Muscle of leg (tissue), 11 donors: ENCODE results near the gene RYR1. TPM values are rescaled to one million over a fixed set of nuclear protein-coding genes. Genes with fewer than 3 reads are reported as not detected.
"Not testable (repeated sequence)": the region's sequence is repeated elsewhere in the genome, so short reads cannot be mapped to it uniquely, and the experiment has no call there.

Source experiments
- DNase-seq: peaks from one replicate; pipeline ENCODE4 v3.0.0; 2013
- H3K27ac ChIP-seq: one replicate; pipeline ENCODE4 v1.5.1; 2013; ENCODE audit warnings: mild to moderate bottlenecking, low read length, control low read depth
- H3K27me3 ChIP-seq: one replicate; pipeline ENCODE4 v1.6.1; 2013; ENCODE audit warnings: low read length; ENCODE audit not compliant: control insufficient read depth, insufficient read depth
- H3K36me3 ChIP-seq: one replicate; pipeline ENCODE4 v1.6.1; 2013; ENCODE audit warnings: low read length; ENCODE audit not compliant: control insufficient read depth, insufficient read depth
- H3K4me1 ChIP-seq: one replicate; pipeline ENCODE4 v1.6.1; 2013; ENCODE audit warnings: low read length; ENCODE audit not compliant: control insufficient read depth, insufficient read depth
- H3K4me3 ChIP-seq: one replicate; pipeline ENCODE4 v1.5.1; 2013; ENCODE audit warnings: low read length, control low read depth
- H3K9me3 ChIP-seq: replicated peaks from 2 replicates; pipeline ENCODE4 v1.6.1; 2013; ENCODE audit warnings: low read depth, low read length; ENCODE audit not compliant: control insufficient read depth
- WGBS: methylation state at CpG from one replicate; pipeline ENCODE4 v1.1.5; 2013; ENCODE audit warnings: missing lambda C conversion rate; ENCODE audit not compliant: insufficient coverage; 5-methylcytosine and 5-hydroxymethylcytosine counted together
- polyA plus RNA-seq, 8 donors: library from polyadenylated mRNA; unstranded; fragments of 120-200 nt; gene quantifications; one replicate each; pipeline versions ENCODE4 v1.2.1 to v1.2.3, GENCODE V29; 2013; ENCODE audit warnings: inconsistent platforms in 1 of 8, low replicate concordance in 1 of 8; ENCODE audit not compliant: insufficient read length in 8 of 8, insufficient read depth in 1 of 8
- total RNA-seq: library from RNA; stranded (reverse); fragments of 120-200 nt; gene quantifications from one replicate; pipeline ENCODE4 v1.2.4, GENCODE V29; 2013

The RYR1 gene
- total and polyA plus RNA-seq, 9 donors, result 145 to 817 (median 491) TPM

DNA sequence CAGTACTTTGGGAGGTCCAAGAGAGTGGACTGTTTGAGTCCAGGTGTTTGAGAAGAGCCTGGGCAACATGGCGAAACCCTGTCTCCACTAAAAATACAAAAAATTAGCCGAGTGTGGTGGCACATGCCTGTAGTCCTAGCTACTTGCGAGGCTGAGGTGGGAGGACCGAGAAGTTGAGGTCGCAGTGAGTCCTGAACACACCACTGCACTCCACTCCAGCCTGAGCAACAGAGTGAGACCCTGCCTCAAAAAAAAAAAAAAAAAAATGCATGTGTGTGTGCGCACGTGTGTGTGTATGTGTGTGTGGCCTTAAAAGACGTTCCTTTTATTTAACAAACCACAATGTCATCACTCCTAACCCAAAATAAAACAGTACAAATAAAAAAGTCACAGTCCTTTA is 121.7 kb downstream of the RYR1 start:
- Histone ChIP-seq H3K27ac (no peak overlapping the region), H3K36me3 (peaks cover 44% of the 10 kb centered on the region), H3K4me1 (no peaks in the 10 kb centered on the region), H3K9me3 (no peaks in the 10 kb centered on the region), H3K27me3 (no peaks in the 10 kb centered on the region), H3K4me3 (no peak overlapping the region)
- WGBS, result 100% methylated on average over 1 of the region's 8 CpGs
- no peak for DNase-seq

DNA sequence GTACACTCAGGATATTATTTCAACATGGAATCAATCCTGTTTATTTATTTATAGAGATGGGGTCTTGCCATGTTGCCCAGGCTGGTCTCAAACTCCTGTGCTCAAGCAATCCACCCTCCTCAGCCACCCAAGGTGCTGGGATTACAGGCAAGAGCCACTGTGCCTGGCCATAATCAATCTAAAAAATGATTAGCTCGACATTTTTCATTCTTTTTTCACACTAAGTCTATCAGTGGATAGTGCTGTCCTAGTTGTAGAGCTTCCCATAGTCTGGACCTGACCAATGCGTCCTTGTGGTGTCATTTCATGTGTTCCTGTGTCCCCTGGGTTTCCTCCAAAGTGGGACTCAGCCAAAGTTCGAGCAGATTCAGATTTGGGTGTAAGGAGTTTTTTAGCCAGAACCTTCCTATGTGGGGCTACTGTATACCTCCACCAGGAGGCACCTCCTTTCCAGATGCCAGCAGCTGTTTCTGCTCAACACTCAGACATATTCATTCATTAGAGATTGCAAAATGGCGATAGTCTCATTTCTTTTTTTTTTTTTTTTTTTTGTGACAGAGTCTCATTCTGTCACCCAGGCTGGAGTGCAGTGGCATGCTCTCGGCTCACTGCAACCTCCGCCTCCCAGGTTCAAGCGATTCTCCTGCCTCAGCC is 123.2 kb downstream of the RYR1 start:
- peaks cover 50% of the 10 kb centered on the region for H3K36me3 ChIP-seq
- no peak overlapping the region for H3K4me3 ChIP-seq
- DNase-seq, result no peak
- H3K4me1 ChIP-seq, result no peaks in the 10 kb centered on the region
- no peak overlapping the region for H3K27ac ChIP-seq
- no peaks in the 10 kb centered on the region for H3K27me3 ChIP-seq
- no peaks in the 10 kb centered on the region for H3K9me3 ChIP-seq
- 95% methylated on average over 4 of the region's 7 CpGs for WGBS

DNA sequence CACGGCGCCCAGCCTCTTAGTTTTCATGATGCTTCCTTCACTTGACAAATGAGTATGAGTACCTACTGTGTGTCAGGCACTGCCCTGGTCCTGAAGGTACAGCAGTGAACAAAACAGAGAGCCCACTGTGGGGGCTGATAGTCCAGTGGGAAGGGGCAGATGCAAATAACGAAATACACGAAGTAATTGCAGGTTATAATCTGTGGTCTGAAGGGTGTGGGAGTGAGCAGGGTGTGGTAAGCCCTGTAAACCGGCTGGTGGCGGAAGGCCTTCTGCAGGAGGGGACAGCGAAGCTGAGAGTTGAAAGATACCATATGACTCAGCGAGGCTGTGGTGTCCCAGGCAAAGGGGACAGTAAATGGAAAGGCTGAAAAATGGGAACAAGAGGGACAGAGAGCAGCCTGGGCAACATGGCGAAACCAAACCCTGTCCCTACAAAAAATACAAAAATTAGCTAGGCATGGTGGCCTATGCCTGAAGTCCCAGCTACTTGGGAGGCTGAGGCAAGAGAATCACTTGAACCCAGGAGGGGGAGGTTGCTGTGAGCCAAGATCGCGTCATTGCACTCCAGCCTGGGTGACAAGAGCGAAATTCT is 123.8 kb downstream of the RYR1 start:
- 78% methylated on average over 7 of the region's 12 CpGs for WGBS
- no peaks in the 10 kb centered on the region for H3K9me3 ChIP-seq
- no peak overlapping the region for H3K4me3 ChIP-seq
- no peak for DNase-seq
- no peak overlapping the region for H3K27ac ChIP-seq
- H3K27me3 ChIP-seq, result no peaks in the 10 kb centered on the region
- H3K36me3 ChIP-seq, result peaks cover 52% of the 10 kb centered on the region
- H3K4me1 ChIP-seq, result no peaks in the 10 kb centered on the region

DNA sequence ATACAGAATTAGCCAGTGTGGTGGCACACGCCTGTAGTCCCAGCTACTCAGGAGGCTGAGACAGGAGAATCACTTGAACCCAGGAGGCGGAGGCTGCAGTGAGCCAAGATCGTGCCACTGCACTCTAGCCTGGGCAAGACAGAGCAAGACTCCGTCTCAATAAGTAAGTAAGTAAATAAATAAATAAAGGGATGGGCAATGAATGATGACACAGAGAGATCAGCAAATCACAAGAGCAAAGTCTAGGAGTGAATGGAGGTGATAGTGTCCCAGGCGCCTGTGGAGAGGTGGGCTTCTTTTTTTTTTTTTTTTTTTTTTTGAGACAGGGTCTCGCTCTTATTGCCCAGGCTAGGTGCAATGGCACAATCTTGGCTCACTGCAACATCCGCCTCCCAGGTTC is 125.4 kb downstream of the RYR1 start:
- H3K4me1 ChIP-seq, result not testable (repeated sequence)

DNA sequence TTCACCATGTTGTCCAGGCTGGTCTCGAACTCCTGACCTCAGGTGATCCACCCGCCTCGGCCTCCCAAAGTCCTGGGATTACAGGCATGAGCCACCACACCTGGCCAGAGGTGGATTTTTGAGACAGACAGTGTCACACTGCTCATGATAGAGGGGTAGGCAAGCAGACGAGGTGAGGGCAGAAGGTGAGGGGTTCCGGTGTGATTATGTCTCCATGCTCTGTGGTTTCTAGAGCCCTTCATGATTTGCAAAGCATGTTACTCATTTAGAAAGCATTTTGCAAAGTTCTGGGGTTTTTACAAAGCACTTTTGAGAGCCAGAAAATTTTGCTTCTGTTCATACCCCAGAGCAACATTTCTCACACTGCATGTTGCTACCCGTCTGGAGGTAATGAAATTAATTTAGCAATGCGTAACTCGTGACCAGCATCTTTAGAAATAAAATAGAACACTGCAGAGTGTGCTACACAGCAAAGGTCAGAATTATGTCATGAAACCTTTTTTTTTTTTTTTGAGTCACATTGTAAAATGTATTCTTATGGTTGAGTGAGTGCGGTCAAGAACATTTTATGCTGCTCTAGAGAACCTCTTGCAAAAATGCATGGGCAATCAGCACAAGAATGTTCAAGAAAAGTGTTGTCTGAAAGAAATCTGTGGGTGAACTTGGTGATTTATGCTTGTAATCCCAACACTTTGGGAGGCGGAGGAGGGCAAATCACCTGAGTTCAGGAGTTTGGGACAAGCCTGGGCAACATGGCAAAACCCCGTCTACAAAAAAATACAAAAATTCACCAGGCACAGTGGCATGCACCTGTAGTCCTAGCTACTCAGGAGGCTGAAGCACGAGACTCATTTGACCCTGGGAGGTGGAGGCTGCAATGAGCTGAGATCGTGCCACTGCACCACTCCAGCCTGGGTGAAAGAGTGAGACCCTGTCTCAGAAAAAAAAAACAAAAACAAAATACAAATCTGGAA is 126.2 kb downstream of the RYR1 start:
- Histone ChIP-seq H3K27me3 (peaks cover 3% of the 10 kb centered on the region), H3K36me3 (peaks cover 57% of the 10 kb centered on the region), H3K4me3 (no peak overlapping the region), H3K4me1 (no peaks in the 10 kb centered on the region), H3K27ac (no peak overlapping the region), H3K9me3 (no peaks in the 10 kb centered on the region)
- DNase-seq, result no peak
- 82% methylated on average over 5 of the region's 13 CpGs for WGBS

More for the DNA sequence above, 125.4 kb downstream of the RYR1 start:
- H3K9me3 ChIP-seq, H3K4me3 ChIP-seq, H3K27me3 ChIP-seq, DNase-seq, H3K27ac ChIP-seq: not testable (repeated sequence)
- WGBS, result no CpG with 5 or more reads among the region's 7 CpGs
- peaks cover 56% of the 10 kb centered on the region for H3K36me3 ChIP-seq

DNA sequence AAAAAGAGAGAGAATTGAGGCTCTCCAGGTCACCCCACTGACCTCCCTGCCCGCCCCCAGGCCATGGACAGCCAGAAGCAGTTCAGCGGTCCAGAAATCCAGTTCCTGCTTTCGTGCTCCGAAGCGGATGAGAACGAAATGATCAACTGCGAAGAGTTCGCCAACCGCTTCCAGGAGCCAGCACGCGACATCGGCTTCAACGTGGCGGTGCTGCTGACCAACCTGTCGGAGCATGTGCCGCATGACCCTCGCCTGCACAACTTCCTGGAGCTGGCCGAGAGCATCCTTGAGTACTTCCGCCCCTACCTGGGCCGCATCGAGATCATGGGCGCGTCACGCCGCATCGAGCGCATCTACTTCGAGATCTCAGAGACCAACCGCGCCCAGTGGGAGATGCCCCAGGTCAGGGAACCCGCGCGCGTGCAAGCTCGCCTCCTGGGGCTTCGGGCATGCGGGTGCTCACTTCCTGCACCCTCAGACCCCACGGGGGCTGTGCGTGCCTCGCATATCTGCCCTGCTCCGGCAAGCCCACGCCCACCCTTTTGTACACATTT is 127.6 kb downstream of the RYR1 start:
- H3K27me3 ChIP-seq, result peaks cover 5% of the 10 kb centered on the region
- H3K4me1 ChIP-seq, result no peaks in the 10 kb centered on the region
- no peak overlapping the region for H3K4me3 ChIP-seq
- H3K36me3 ChIP-seq, result peaks cover 62% of the 10 kb centered on the region
- no peaks in the 10 kb centered on the region for H3K9me3 ChIP-seq
- H3K27ac ChIP-seq, result no peak overlapping the region
- DNase-seq, result no peak
- WGBS, result 91% methylated on average over 41 of the region's 42 CpGs

DNA sequence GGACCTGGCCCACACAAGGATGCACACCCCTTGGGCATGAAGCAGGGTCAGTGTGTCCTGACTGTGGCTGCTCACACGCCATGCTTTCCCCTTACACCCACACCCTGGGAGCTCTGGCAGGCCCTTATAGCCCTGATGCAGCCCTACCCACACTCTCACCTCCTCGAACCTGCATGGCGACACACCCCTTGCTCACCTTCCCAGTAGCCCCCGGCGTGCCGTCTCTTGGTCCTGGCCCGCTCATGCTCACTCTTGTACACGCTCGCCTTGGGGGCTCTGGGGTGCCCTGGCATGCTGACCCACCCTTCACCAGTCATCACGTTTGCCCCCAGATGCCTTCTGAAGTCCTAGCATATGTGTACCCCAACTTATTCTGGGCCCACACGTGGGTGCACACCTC is 128.2 kb downstream of the RYR1 start:
- no peak overlapping the region for H3K27ac ChIP-seq

DNA sequence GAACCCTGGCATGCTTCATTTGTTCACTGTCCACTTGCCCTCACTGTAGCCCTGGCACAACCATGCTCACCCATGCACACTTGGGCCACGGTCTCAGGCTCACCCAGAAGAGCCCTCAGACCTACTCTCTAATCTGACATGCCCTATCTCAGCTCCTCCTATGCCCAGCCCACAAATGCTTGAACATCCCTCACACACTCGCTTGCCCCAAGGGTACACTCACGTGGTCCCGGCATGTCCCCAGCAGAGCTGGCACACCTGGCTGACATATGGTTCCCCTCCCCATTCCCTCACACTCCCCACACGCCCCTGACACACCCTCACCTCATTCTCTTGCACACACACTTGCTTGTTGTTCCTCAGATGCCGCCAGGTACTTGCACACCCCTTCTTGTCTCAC is 128.6 kb downstream of the RYR1 start:
- DNase-seq, result no peak
- Histone ChIP-seq H3K9me3 (no peaks in the 10 kb centered on the region), H3K4me1 (no peaks in the 10 kb centered on the region), H3K27me3 (peaks cover 5% of the 10 kb centered on the region), H3K36me3 (peaks cover 61% of the 10 kb centered on the region), H3K4me3 (no peak overlapping the region), H3K27ac (no peak overlapping the region)
- 61% methylated on average over 6 of the region's 6 CpGs for WGBS

More for the DNA sequence above, 128.2 kb downstream of the RYR1 start:
- DNase-seq, result no peak
- Histone ChIP-seq H3K27me3 (peaks cover 5% of the 10 kb centered on the region), H3K4me1 (no peaks in the 10 kb centered on the region), H3K36me3 (peaks cover 60% of the 10 kb centered on the region), H3K9me3 (no peaks in the 10 kb centered on the region), H3K4me3 (no peak overlapping the region)
- 81% methylated on average over 11 of the region's 11 CpGs for WGBS

DNA sequence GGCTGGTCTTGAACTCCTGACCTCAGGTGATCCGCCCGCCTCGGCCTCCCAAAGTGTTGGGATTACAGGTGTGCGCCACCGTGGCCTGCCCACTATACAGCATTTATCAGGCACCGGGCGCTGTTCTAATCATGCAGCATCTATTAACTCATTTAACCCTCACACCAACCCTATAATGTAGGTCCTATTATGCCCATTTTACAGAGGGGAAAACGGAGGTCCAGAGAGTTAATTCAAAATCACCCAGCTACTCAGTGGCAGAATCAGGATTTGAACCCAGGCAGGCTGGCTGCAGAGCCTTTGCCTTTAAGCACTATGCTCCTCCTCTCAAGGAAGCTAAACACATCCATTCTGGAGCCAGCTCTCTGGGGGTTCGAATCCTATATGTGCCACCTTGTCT is 130.0 kb downstream of the RYR1 start:
- no peak for DNase-seq

More for the DNA sequence above, 130.0 kb downstream of the RYR1 start:
- Histone ChIP-seq H3K4me3 (no peak overlapping the region), H3K27ac (no peak overlapping the region), H3K36me3 (peaks cover 70% of the 10 kb centered on the region), H3K27me3 (peaks cover 5% of the 10 kb centered on the region), H3K9me3 (no peaks in the 10 kb centered on the region), H3K4me1 (no peaks in the 10 kb centered on the region)
- WGBS, result 89% methylated on average over 5 of the region's 9 CpGs
